ENCODE measurements around the gene ANKZF1.

The ANKZF1 gene

GRCh38 chr2:219207884-219208740 is 21.5 kb upstream of the ANKZF1 start:
- no peak for DNase-seq (ENCODE audit: low read depth)

GRCh38 chr2:219209236-219210195 is 20.1 kb upstream of the ANKZF1 start:
- DNase-seq (ENCODE audit: low read depth) = no peak

DNA sequence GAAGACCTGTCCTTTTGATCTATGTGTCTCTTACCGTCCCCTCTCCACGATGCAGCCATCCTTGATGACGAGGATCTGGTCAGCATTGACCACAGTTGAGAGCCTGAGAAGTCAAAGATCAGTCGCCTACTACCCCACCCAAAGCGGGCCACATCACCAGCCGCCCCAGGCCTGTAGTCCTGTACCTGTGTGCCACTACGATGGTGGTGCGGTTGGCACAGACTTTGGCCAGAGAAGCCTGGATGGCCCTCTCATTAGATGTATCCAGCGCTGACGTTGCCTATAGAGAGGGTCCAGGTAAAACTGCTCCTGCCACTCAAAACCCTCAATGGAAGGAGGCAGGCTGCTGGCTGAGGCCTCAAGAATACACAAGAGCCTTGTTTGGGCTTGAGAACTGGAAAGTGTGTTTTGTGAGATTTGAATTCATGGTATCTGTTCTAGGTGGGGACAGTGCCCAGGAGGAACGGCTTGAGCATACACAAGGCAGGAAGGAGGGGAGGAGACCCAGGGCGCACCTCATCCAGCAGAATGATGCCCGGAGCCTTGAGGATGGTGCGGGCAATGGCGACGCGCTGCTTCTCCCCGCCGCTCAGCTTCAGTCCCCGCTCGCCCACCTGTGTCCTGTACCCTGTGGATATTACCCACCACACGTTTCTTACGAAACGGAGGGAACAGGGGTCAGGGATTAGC is 19.3 kb upstream of the ANKZF1 start:
- no peak for DNase-seq (ENCODE audit: low read depth)

DNA sequence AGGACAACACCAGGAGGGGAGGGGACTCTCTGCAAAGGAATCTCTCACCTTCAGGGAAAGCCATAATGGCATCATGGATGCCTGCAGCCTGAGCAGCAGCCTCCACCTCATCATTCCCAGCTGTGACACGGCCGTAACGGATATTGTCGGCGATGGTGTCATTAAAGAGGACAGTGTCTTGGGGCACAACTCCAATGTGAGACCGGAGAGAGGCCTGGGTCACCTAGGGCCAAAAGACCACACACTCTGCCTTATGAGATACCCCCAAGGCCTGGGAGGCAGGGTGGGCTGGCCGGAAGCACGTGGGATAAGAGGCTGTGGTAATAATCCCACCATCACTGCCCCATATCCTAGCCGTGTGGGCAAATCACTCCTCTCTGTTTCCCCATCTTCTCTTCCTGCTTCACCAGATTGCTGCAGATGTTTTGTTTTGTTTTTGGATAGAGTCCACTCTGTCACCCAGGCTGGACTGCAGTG is 18.7 kb upstream of the ANKZF1 start:
- no peak for DNase-seq (ENCODE audit: low read depth)

DNA sequence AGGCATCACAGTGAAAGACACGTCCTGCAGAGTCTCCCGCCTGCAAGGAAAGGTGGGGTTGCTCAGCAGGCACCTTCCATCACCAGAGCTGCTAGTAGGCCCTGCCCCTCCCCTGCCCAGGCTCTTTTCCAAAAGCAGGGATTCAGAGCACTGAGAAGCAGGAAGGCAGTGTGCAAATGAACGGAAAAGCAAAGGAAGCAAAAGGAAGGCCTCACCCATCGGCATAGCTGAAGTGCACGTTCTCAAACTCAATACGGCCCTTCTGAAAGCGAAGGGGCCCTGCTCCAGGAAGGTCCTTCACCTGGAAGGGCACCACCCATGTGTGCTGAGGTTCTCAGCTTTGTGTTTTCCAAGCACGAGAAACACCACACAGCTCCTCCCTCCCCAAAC is 16.6 kb upstream of the ANKZF1 start:
- DNase-seq (ENCODE audit: low read depth) = no peak

GRCh38 chr2:219213486-219214071 is 16.0 kb upstream of the ANKZF1 start:
- DNase-seq (ENCODE audit: low read depth) = no peak

DNA sequence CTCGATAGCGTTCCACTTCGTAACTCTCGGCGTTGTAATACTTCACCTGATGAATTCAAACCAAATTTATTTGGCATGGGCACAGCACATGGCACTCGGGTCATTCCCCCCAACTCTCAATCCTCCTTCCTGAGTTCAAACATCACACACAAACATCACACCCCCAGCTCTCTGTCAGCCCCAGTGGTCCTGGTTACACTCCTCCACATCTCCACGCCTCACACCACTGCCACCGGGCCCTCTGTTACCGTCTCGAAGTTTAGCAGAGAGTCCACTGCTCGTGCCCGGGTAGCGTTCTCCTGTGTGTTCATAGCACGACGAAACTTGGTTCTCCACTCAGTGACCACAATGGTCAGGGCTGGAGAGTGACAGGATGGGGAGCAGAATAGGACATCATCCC is 15.5 kb upstream of the ANKZF1 start:
- DNase-seq (ENCODE audit: low read depth) = no peak

DNA sequence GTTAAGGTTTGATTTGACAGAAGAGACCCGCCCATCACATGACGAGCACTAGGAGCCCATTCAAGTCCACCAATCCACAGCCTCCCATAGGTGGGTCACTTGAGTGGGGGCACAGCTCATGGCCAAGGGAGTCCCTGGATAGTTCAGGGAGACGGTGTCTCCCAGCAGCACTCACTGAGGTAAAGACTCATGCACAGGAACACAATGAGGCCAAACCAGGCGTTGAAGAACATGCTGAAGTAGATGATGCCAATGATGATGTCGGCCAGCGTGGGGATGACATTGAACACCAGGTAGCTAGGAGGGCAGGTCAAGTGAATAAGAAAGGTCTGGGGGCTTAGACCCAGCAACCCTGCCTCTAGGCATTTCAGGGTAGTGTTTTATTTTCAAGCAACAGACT is 14.8 kb upstream of the ANKZF1 start:
- no peak for DNase-seq (ENCODE audit: low read depth)

GRCh38 chr2:219215871-219216534 is 13.6 kb upstream of the ANKZF1 start:
- DNase-seq (ENCODE audit: low read depth) = no peak

GRCh38 chr2:219216535-219216915 is 13.1 kb upstream of the ANKZF1 start:
- no peak for DNase-seq (ENCODE audit: low read depth)

DNA sequence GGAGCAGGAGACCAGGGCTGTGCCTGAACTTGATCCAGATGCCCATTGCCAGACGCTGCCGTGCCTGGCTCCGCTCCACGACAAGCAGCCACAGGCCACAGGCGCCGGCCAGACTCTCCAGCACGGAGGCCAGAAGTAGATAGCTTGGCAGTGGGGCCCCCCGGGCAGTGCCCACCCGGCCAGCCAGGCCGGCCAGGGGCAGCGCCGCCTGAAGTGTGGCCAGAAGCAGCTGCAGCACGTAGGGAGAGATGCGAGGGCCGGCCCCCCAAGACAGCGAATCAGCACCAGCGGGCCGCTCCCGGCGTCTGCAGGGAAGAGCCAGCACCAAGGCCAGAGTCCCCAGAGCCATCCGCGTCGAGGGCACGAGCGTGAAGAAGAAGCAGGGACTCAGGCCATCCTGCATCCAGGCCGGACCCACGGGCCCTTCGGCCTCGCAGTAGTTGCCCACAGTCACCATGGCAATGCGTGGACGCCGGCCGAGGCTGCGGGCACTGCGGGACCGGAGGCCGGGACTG is 11.3 kb upstream of the ANKZF1 start:
- no peak for DNase-seq (ENCODE audit: low read depth)

- peak; percentile 89 for DNase-seq (ENCODE audit: low read depth)
These were observed 10.6 kb upstream of the ANKZF1 start, which contains the start of gene ABCB6 for GRCh38 chr2:219218732-219219701. Gene ABCB6 (minus strand): TSS chr2:219218958. CDS start chr2:219218673, 285 bp downstream.

GRCh38 chr2:219219784-219220532 is 9.6 kb upstream of the ANKZF1 start:
- no peak for DNase-seq (ENCODE audit: low read depth)

DNA sequence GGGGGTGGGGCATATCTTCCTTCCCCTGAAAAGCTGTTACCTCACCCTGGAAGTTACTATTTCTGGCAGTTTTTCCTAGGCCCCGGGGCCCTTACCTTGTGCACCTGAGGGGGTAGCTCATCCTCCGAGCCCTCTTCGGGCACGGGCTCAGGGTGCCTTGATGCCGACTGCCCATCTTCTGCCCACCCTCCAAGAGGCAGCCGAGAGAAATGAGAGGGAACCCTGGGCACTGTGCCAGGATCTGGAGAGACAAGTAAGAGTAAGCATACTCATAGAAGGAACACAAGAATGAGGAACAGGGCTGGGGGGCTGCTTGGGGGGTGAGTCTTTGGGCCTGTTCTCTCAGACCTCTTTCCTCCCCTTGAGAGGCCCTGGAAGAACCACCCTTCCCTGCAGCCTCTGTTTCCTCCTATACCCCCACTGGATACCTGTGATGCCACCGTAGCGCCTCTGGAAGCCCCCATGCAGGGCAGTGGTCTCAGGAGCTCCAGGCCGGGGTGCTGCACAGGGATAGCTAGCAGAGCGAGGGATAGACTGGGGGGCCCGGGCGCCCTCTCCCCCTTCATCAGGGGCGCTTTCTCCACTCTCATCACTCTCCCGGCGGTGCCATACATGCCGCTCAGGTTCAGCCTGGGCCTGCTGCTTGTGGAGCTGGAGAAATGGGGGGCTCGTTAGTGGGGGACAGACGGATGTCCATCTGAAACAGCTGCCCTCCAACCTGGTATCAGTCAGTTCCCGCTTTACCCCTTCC is 8.8 kb upstream of the ANKZF1 start:
- no peak for DNase-seq (ENCODE audit: low read depth)

DNA sequence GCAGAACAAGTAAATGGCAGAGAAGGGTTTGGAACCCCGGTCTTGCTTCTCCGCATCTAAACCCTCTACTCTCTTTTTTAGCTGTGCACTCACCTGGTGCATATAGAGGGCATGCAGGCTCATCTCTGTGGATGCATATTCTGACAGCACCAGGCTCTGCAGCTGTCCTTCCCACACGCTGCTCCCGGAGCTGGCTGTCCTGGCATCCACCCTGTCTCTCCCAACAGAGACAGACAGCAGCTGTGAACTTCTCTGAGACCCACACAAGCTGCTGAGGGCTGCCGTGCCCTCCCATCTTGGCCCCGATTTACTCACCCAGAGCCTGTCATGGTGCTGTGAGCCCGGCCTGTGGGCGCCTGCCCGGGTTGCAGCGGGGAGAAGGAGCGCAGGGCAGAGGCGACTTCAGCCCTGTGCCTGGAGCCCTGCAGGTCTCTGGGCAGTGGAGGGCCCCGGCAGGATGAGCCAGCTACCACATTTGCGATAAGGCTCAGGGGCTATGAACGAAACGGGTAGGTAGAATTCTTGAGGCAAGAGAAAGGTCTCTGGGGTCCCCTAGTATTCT is 7.6 kb upstream of the ANKZF1 start:
- DNase-seq (ENCODE audit: low read depth) = no peak

DNA sequence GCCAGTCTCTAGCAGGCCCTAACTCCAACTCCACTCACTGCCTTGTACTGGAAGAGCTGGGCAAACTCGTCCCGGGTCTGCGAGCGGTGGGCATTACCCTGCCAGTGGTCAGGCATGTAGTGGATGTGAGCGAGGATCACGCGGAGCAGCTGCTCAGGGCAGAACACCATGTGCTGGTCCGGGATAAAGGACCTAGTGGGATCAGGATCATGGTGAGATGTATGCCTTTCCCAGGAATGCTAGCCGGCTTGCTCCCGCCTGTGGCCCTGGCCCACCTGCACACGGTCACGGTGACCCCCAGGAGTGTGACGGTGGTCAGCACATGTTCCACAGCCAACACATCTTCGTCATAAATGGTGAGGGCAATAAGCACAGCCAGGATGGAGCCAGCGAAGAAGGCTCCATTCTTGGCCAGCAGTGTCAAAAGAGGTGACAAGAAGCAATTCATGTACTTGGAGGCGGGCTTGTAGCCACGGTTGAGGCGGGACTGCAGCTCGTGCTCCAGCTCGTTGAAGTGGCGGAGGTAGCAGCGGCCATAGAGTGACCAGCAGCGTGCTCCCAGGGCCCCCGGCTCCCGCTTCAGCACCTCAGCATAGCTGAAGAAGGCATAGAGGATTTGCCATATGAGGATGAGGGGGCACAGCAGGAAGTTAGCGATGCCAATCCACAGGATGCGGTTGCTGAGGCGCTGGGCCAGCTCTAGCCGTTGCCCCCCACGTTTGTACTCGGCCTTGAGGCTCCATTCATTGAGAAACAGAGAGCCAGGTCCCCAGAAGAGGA is 5.6 kb upstream of the ANKZF1 start:
- no peak for DNase-seq (ENCODE audit: low read depth)

GRCh38 chr2:219225350-219225749 is 4.3 kb upstream of the ANKZF1 start:
- no peak for DNase-seq (ENCODE audit: low read depth)

Data from activated T-cell treated with anti-CD3 and anti-CD28 coated beads for 48 hours (primary cell).